ENCODE data around the gene LRRC7.

DNA sequence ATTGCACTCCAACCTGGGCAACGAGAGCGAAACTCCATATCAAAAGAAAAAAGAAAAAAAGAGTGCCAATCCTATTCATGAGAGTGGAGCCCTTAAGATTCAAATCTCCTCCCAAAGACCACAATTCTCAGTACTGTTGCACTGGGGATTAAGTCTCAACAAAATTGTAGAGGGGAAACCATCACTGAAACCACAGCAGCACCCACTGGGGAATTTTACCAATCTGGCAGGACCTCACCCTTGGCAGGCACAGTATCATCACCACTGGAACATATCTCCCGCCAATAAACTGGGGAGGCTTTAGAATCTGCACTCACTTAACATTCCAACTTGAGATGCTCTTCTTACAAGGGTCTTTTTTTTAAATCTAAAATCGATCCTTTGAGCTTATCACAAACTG is 596.6 kb downstream of the LRRC7 start:
- TF ChIP-seq CTCF (conservative IDR thresholded peaks at IDR 0.05 in 1 of 2, IDR thresholded peaks at IDR 0.05 in 1 of 2; ENCODE audit: low read depth in 1 of 2, low read length in 2 of 2), result no peak
- no peak for TF ChIP-seq EZH2 (IDR thresholded peaks at IDR 0.05; ENCODE audit: low read length, missing control alignments)

All from fibroblast of lung (primary cell).